Astrocyte (in vitro differentiated cells and primary cell): ENCODE measurements around the gene ANK3.

Experiments used
- CTCF ChIP-seq: IDR thresholded peaks from 2 replicates; pipeline ENCODE4 v1.5.1; 2011; ENCODE audit warnings: low read depth, mild to moderate bottlenecking, inconsistent platforms, low read length, moderate library complexity; ENCODE audit not compliant: insufficient read depth
- EZH2 ChIP-seq: IDR thresholded peaks from 2 replicates; pipeline ENCODE4 v1.6.1; 2012; ENCODE audit warnings: mild to moderate bottlenecking, low read length, inconsistent platforms; ENCODE audit not compliant: insufficient read depth

- TF ChIP-seq CTCF (no peak), EZH2 (no peak)
Observed at GRCh38 chr10:60338786-60339185, 50.9 kb downstream of the ANK3 start.
